Neural progenitor cell (in vitro differentiated cells): ENCODE results near the gene ATXN7L2. TPM values are rescaled to one million over a fixed set of nuclear protein-coding genes. Genes with fewer than 3 reads are reported as not detected.

Source experiments
- DNase-seq: peaks from one replicate; pipeline ENCODE4 v3.0.0-alpha.2; 2016; ENCODE audit warnings: low spot score
- H2AFZ ChIP-seq: fragments of 200-600 bp; sonication (generic); replicated peaks from 2 replicates; pipeline ENCODE4 v1.6.1; 2016; ENCODE audit warnings: antibody characterized with exemption
- H3F3A ChIP-seq: fragments of 200-600 bp; sonication (generic); 2 replicates; pipeline ENCODE4 v1.6.1; 2016; ENCODE audit warnings: antibody characterized with exemption, low read depth
- H3K27ac ChIP-seq: fragments of 200-600 bp; sonication (generic); 2 replicates; pipeline ENCODE4 v1.5.1; 2016; ENCODE audit warnings: mild to moderate bottlenecking
- H3K27me3 ChIP-seq: fragments of 200-600 bp; sonication (generic); 2 replicates; pipeline ENCODE4 v1.6.1; 2016; ENCODE audit warnings: mild to moderate bottlenecking, moderate library complexity
- H3K36me3 ChIP-seq: fragments of 200-600 bp; sonication (generic); 2 replicates; pipeline ENCODE4 v1.5.1; 2016
- H3K4me1 ChIP-seq: fragments of 200-600 bp; sonication (generic); 2 replicates; pipeline ENCODE4 v1.6.1; 2016; ENCODE audit warnings: mixed run types
- H3K4me2 ChIP-seq: fragments of 200-600 bp; sonication (generic); 2 replicates; pipeline ENCODE4 v1.6.1; 2016
- H3K4me3 ChIP-seq: fragments of 200-600 bp; sonication (generic); 2 replicates; pipeline ENCODE4 v1.5.1; 2016
- H3K79me2 ChIP-seq: fragments of 200-600 bp; sonication (generic); 2 replicates; pipeline ENCODE4 v1.6.1; 2016; ENCODE audit warnings: low read depth
- H3K9ac ChIP-seq: fragments of 200-600 bp; sonication (generic); 2 replicates; pipeline ENCODE4 v1.6.1; 2016
- H3K9me3 ChIP-seq: fragments of 200-600 bp; sonication (generic); 2 replicates; pipeline ENCODE4 v1.5.1; 2016; ENCODE audit warnings: low read depth
- H4K20me1 ChIP-seq: fragments of 200-600 bp; sonication (generic); 2 replicates; pipeline ENCODE4 v1.6.1; 2016; ENCODE audit warnings: low read depth
- H3K27ac Mint-ChIP-seq: 3 replicates; pipeline ENCODE4 v1.8.0; 2021; ENCODE audit warnings: mixed read lengths
- H3K27me3 Mint-ChIP-seq: 2 replicates; pipeline ENCODE4 v1.8.0; 2022; ENCODE audit warnings: low read depth, mild to moderate bottlenecking, inconsistent platforms, moderate library complexity, mixed read lengths; ENCODE audit not compliant: insufficient read depth
- H3K36me3 Mint-ChIP-seq: 3 replicates; pipeline ENCODE4 v1.8.0; 2021; ENCODE audit warnings: mixed read lengths
- H3K4me1 Mint-ChIP-seq: 3 replicates; pipeline ENCODE4 v1.8.0; 2021; ENCODE audit warnings: mixed read lengths
- H3K4me3 Mint-ChIP-seq: 3 replicates; pipeline ENCODE4 v1.8.0; 2021; ENCODE audit warnings: mild to moderate bottlenecking, moderate library complexity, mixed read lengths
- H3K9me3 Mint-ChIP-seq: 3 replicates; pipeline ENCODE4 v1.8.0; 2020; ENCODE audit warnings: mixed read lengths
- EZH2 ChIP-seq: fragments of 200-600 bp; sonication (generic); IDR thresholded peaks from 2 replicates; pipeline ENCODE4 v1.6.1; 2017; ENCODE audit warnings: antibody characterized with exemption, mild to moderate bottlenecking, moderate library complexity
- EZH2phosphoT487 ChIP-seq: fragments of 200-600 bp; sonication (generic); IDR thresholded peaks from 2 replicates; pipeline ENCODE4 v1.6.1; 2017; ENCODE audit warnings: antibody characterized with exemption
- total RNA-seq: library from RNA; depleted of rRNA; stranded (reverse); fragments of >200 nt; gene quantifications from 2 replicates; pipeline ENCODE4 v1.2.3, GENCODE V29; 2015; ENCODE audit warnings: low replicate concordance
- TF ChIP-seq, protein P1 (sequence below): fragments of 200-600 bp; sonication (generic); IDR thresholded peaks from 2 replicates; pipeline ENCODE4 v1.5.1; 2017; ENCODE audit warnings: antibody characterized with exemption, mild to moderate bottlenecking

ATXN7L2 gene
- total RNA-seq, 1 donor from 2014 or later: 6.5 TPM

GRCh38 chr1:109468061-109468460 lies 15.6 kb upstream of the ATXN7L2 start:
- peaks cover 12% of the 10 kb centered on the region for H4K20me1 ChIP-seq
- DNase-seq: no peak
- no peak overlapping the region for H3K27ac Mint-ChIP-seq
- H3K4me3 ChIP-seq: no peak overlapping the region
- H3K9me3 ChIP-seq: no peaks in the 10 kb centered on the region
- H3K4me1 Mint-ChIP-seq: peaks cover 2% of the 10 kb centered on the region
- H3K27ac ChIP-seq: no peak overlapping the region
- no peaks in the 10 kb centered on the region for H3K36me3 Mint-ChIP-seq
- H3K4me2 ChIP-seq: no peak overlapping the region
- TF ChIP-seq EZH2 (no peak), EZH2phosphoT487 (no peak)
- TF ChIP-seq, protein P1, sequence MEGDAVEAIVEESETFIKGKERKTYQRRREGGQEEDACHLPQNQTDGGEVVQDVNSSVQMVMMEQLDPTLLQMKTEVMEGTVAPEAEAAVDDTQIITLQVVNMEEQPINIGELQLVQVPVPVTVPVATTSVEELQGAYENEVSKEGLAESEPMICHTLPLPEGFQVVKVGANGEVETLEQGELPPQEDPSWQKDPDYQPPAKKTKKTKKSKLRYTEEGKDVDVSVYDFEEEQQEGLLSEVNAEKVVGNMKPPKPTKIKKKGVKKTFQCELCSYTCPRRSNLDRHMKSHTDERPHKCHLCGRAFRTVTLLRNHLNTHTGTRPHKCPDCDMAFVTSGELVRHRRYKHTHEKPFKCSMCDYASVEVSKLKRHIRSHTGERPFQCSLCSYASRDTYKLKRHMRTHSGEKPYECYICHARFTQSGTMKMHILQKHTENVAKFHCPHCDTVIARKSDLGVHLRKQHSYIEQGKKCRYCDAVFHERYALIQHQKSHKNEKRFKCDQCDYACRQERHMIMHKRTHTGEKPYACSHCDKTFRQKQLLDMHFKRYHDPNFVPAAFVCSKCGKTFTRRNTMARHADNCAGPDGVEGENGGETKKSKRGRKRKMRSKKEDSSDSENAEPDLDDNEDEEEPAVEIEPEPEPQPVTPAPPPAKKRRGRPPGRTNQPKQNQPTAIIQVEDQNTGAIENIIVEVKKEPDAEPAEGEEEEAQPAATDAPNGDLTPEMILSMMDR: no peak
- H3K36me3 ChIP-seq: no peaks in the 10 kb centered on the region
- no peaks in the 10 kb centered on the region for H3K9me3 Mint-ChIP-seq
- H3K4me3 Mint-ChIP-seq: peak overlapping the region; percentile 82
- H3K9ac ChIP-seq: no peak overlapping the region
- H3K4me1 ChIP-seq: peaks cover 4% of the 10 kb centered on the region
- H3F3A ChIP-seq: peaks cover 25% of the 10 kb centered on the region
- peaks cover 55% of the 10 kb centered on the region for H3K27me3 Mint-ChIP-seq
- H3K27me3 ChIP-seq: peaks cover 98% of the 10 kb centered on the region
- H2AFZ ChIP-seq: no peak overlapping the region
- H3K79me2 ChIP-seq: no peaks in the 10 kb centered on the region

DNA sequence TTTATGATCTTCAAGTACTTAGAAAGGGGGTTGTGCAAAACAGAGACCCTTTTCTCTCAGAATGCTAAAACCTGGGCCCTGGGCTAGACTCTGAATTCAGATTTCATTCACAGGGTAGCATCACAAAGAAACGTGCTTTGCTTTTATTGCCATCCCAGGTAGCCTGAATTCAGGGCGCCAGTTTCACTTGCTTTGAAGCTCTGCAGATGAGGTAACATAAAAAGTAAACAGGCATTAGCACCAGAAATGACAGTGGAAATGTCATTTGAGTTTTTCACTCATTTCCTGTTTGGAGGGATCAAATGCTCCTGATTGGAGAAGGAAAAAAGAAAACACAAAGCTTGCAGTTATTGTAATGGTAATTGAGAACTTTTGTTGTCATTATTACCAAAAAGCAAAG lies 14.8 kb upstream of the ATXN7L2 start:
- Mint-ChIP-seq H3K27me3 (peaks cover 51% of the 10 kb centered on the region), H3K9me3 (no peaks in the 10 kb centered on the region), H3K4me1 (peaks cover 2% of the 10 kb centered on the region), H3K27ac (no peak overlapping the region), H3K36me3 (no peaks in the 10 kb centered on the region), H3K4me3 (no peak overlapping the region)
- Histone ChIP-seq H3K27me3 (peaks cover 98% of the 10 kb centered on the region), H3K9me3 (no peaks in the 10 kb centered on the region), H3K9ac (no peak overlapping the region), H3K4me1 (peaks cover 4% of the 10 kb centered on the region), H3F3A (peaks cover 25% of the 10 kb centered on the region), H3K79me2 (no peaks in the 10 kb centered on the region), H4K20me1 (peaks cover 12% of the 10 kb centered on the region), H3K4me2 (no peak overlapping the region), H3K4me3 (no peak overlapping the region), H3K36me3 (no peaks in the 10 kb centered on the region), H3K27ac (no peak overlapping the region), H2AFZ (no peak overlapping the region)
- DNase-seq: no peak
- TF ChIP-seq, protein P1: no peak
- TF ChIP-seq EZH2phosphoT487 (no peak), EZH2 (no peak)

DNA sequence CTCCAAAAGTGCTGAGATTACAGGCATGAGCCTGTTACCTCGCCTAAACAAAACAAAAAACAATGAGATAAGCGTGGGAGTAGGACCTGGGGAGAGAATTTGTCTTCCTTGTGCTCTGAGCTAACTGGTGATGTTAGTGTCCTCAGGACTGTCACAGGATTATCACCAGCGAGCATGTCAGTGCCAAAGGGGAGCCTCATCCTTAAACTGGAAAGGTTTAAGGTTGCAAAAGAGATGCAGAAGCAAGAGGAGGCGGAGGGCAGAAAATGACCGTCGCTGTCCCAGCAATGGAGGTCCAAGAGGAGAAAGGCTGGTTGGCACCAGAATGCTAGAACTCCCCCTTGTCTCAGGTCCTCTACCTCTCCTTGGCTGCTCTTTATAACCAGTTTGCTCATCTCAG lies 13.5 kb upstream of the ATXN7L2 start:
- Histone ChIP-seq H3K4me2 (no peak overlapping the region), H3K9me3 (no peaks in the 10 kb centered on the region), H3K27me3 (peaks cover 96% of the 10 kb centered on the region), H3K36me3 (no peaks in the 10 kb centered on the region), H3K9ac (no peak overlapping the region), H4K20me1 (peaks cover 11% of the 10 kb centered on the region), H3K79me2 (no peaks in the 10 kb centered on the region), H3K27ac (no peak overlapping the region), H3K4me1 (peaks cover 4% of the 10 kb centered on the region), H3F3A (peaks cover 25% of the 10 kb centered on the region), H2AFZ (no peak overlapping the region), H3K4me3 (no peak overlapping the region)
- Mint-ChIP-seq H3K27me3 (peaks cover 40% of the 10 kb centered on the region), H3K36me3 (no peaks in the 10 kb centered on the region), H3K4me3 (no peak overlapping the region), H3K4me1 (peaks cover 2% of the 10 kb centered on the region), H3K9me3 (no peaks in the 10 kb centered on the region), H3K27ac (no peak overlapping the region)
- TF ChIP-seq, protein P1: no peak
- no peak for TF ChIP-seq EZH2
- no peak for TF ChIP-seq EZH2phosphoT487
- no peak for DNase-seq
